Sigmoid colon (tissue), 7 donors: ENCODE results near the gene UBE2E3. TPM values are rescaled to one million over a fixed set of nuclear protein-coding genes. Genes with fewer than 3 reads are reported as not detected.

ENCODE experiments used
- DNase-seq: peaks from one replicate; pipeline ENCODE4 v3.0.0-alpha.2; 2019
- H3K27ac ChIP-seq, 4 donors: fragments of 200-600 bp; sonication (generic); one replicate each; pipeline ENCODE4 v1.5.1; 2016 to 2019; ENCODE audit warnings: mild to moderate bottlenecking in 1 of 4
- H3K27me3 ChIP-seq, 3 donors: fragments of 200-600 bp; sonication (generic); one replicate each; pipeline ENCODE4 v1.5.1; 2019; ENCODE audit warnings: mild to moderate bottlenecking in 1 of 3
- H3K36me3 ChIP-seq, 4 donors: fragments of 200-600 bp; sonication (generic); one replicate each; pipeline ENCODE4 v1.5.1; 2016 to 2019
- H3K4me1 ChIP-seq, 4 donors: fragments of 200-600 bp; sonication (generic); one replicate each; pipeline ENCODE4 v1.5.1; 2017 to 2019
- H3K4me3 ChIP-seq, 4 donors: fragments of 200-600 bp; sonication (generic); one replicate each; pipeline ENCODE4 v1.5.1; 2017 to 2019; ENCODE audit warnings: mild to moderate bottlenecking in 2 of 4, moderate library complexity in 1 of 4
- H3K9me3 ChIP-seq, 4 donors: fragments of 200-600 bp in 3 of 4; sonication (generic) in 3 of 4; one replicate each; pipeline versions ENCODE4 v1.5.1 to v1.6.1; 2013 to 2019
- EP300 ChIP-seq, 4 donors: sonication (generic); formaldehyde crosslinking; IDR thresholded peaks; one replicate each; pipeline ENCODE4 v1.6.1; 2017; ENCODE audit warnings: antibody characterized with exemption in 4 of 4
- POLR2A ChIP-seq, 2 donors: fragments of 450-650 bp; IDR thresholded peaks; one replicate each; pipeline ENCODE4 v1.6.1; 2016; ENCODE audit warnings: antibody characterized with exemption in 2 of 2, mild to moderate bottlenecking in 2 of 2, moderate library complexity in 2 of 2
- POLR2AphosphoS5 ChIP-seq, 4 donors: sonication (generic); formaldehyde crosslinking; IDR thresholded peaks; one replicate each; pipeline ENCODE4 v1.6.1; 2017; ENCODE audit warnings: antibody characterized with exemption in 4 of 4
- WGBS, 2 donors: extraction: QIAGEN DNeasy Blood & Tissue Kit; methylation state at CpG; one replicate each; pipeline ENCODE4 v1.1.7; 2013; 5-methylcytosine and 5-hydroxymethylcytosine counted together
- intact Hi-C: fragments of 100-400 bp; cut with DNase I; formaldehyde crosslinking; loops from one replicate; pipeline ENCODE4 v1.15.1; 2023
- polyA plus RNA-seq, 3 donors: library from polyadenylated mRNA; stranded (reverse); fragments of 200-250 nt; gene quantifications; one replicate each; pipeline ENCODE4 v1.2.3, GENCODE V29; 2013
- total RNA-seq, 4 donors: library from RNA; depleted of rRNA; stranded (reverse); fragments of >200 nt; gene quantifications; one replicate each; pipeline ENCODE4 v1.1.0, GENCODE V29; 2016
- TF ChIP-seq, protein P1 (sequence below), 4 experiments: fragments of 450-650 bp in 3 of 4; fragments of 200-600 bp in 1 of 4; IDR thresholded peaks; one replicate each; pipeline ENCODE4 v1.5.1; 2016 to 2019; ENCODE audit warnings: antibody characterized with exemption in 4 of 4, mild to moderate bottlenecking in 3 of 4, moderate library complexity in 2 of 4
- donor health status: healthy with polysubstance abuse.
- donor health status: Bipolar disorder and iron deficiency.
- donor health status: healthy.

Gene UBE2E3
- total and polyA plus RNA-seq, 7 donors, result 37.5 to 108 (median 48.2) TPM

DNA sequence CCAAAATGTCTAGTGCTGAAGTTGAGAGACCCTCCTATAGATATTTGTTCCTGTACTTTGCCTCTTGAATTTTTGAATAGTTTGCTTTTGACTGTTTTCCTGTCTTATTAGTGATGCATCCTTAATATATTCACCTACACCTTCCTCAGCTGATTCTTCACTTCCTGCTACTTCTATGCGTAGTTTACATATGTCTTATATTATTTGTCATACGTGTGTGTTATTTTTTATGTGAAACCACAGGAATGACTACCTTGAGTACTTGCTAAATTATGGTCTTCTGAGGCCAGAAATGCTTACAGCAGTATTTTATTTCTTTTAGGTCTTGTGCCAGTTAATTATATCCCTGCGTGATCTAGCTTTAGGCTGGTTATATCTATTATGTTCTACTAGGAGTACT, 9.9 kb downstream of the UBE2E3 start:
- H3K4me1 ChIP-seq, result peaks cover 0 to 30% (median 21%) of the 10 kb centered on the region in 4 donors
- intact Hi-C loops, result no loop called here
- H3K9me3 ChIP-seq, result no peaks in the 10 kb centered on the region
- H3K27ac ChIP-seq, result no peak overlapping the region
- no peak for DNase-seq
- H3K4me3 ChIP-seq, result no peak overlapping the region
- no peak for TF ChIP-seq POLR2AphosphoS5 (IDR thresholded peaks at IDR 0.05)
- TF ChIP-seq, protein P1, sequence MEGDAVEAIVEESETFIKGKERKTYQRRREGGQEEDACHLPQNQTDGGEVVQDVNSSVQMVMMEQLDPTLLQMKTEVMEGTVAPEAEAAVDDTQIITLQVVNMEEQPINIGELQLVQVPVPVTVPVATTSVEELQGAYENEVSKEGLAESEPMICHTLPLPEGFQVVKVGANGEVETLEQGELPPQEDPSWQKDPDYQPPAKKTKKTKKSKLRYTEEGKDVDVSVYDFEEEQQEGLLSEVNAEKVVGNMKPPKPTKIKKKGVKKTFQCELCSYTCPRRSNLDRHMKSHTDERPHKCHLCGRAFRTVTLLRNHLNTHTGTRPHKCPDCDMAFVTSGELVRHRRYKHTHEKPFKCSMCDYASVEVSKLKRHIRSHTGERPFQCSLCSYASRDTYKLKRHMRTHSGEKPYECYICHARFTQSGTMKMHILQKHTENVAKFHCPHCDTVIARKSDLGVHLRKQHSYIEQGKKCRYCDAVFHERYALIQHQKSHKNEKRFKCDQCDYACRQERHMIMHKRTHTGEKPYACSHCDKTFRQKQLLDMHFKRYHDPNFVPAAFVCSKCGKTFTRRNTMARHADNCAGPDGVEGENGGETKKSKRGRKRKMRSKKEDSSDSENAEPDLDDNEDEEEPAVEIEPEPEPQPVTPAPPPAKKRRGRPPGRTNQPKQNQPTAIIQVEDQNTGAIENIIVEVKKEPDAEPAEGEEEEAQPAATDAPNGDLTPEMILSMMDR (IDR thresholded peaks at IDR 0.05), result no peak
- TF ChIP-seq POLR2A (IDR thresholded peaks at IDR 0.05), result no peak
- no peak for TF ChIP-seq EP300 (IDR thresholded peaks at IDR 0.05)
- 48 to 75% methylated on average over 3 of the region's 3 CpGs for WGBS, 2 donors
- H3K27me3 ChIP-seq, result no peaks in the 10 kb centered on the region
- H3K36me3 ChIP-seq, result no peaks in the 10 kb centered on the region

DNA sequence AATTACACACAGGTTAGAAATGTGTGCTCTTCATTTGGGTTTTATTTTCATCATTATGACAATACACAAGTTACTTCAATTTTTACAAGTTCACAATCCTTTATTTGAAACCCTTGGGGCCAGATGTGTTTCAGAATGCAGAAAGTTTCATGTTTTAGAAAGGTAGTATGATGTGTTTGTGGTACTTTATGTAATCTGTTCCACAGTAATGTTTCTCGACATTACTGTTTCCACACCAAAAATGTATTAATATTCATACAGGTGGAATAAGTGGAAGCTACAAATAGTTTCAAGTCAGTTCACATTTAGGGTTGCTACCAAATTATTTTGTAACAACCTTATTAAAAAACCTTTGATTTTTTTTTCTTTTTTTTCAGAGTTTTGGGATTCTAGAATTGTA, 10.4 kb downstream of the UBE2E3 start:
- no peaks in the 10 kb centered on the region for H3K36me3 ChIP-seq
- no peaks in the 10 kb centered on the region for H3K9me3 ChIP-seq
- H3K27ac ChIP-seq, result no peak overlapping the region
- 96 to 97% methylated on average over 1 of the region's 1 CpG for whole genome bisulfite sequencing, 2 donors
- no peaks in the 10 kb centered on the region for H3K27me3 ChIP-seq
- intact Hi-C loops, result no loop called here
- TF ChIP-seq POLR2AphosphoS5 (IDR thresholded peaks at IDR 0.05) (no peak), EP300 (IDR thresholded peaks at IDR 0.05) (no peak), POLR2A (IDR thresholded peaks at IDR 0.05) (no peak)
- TF ChIP-seq, protein P1 (IDR thresholded peaks at IDR 0.05), result no peak
- H3K4me1 ChIP-seq, result peaks cover 0 to 25% (median 19%) of the 10 kb centered on the region in 4 donors
- DNase-seq, result no peak
- no peak overlapping the region for H3K4me3 ChIP-seq

DNA sequence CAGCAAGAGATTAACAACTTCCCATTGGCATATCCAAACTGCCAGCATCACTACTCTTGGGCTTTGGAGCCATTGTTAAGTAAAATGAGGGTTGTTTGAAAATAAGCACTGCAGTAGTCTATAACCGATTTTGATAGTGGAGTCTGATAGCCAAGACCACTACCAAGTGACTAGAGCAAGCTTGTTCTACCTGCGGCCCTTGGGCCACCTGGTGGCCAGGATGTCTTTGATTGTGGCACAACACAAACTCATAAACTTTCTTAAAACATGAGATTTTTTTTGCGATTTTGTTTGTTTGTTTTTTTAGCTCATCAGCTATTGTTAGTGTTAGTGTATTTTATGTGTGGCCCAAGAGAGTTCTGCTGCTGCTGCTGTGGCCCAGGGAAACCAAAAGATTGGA, 11.0 kb downstream of the UBE2E3 start:
- TF ChIP-seq POLR2A (IDR thresholded peaks at IDR 0.05), result no peak
- TF ChIP-seq, protein P1 (IDR thresholded peaks at IDR 0.05), result no peak
- no peak for TF ChIP-seq POLR2AphosphoS5 (IDR thresholded peaks at IDR 0.05)
- no peak for TF ChIP-seq EP300 (IDR thresholded peaks at IDR 0.05)
- peaks cover 0 to 20% (median 18%) of the 10 kb centered on the region in 4 donors for H3K4me1 ChIP-seq
- 93 to 95% methylated on average over 3 of the region's 3 CpGs for WGBS, 2 donors

DNA sequence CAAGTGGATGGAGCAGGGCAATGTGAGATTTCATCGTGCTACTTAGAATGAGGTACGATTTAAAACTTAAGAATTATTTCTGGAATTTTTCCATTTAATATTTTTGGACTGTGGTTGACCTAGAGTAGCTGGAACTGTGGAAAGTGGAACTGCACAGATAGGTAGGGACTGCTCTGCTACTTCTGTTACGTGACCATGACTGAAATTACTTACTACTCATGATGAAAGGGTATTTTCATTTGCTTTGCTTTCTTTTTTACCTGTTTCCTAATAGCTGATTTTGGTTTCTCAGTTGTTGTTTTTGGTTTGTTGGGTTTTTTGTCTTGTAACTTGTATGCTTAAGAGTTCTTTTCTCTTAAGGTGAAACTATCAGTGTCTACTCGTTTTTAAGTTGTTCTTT, 11.4 kb downstream of the UBE2E3 start:
- Histone ChIP-seq H3K4me3 (no peak overlapping the region), H3K9me3 (no peaks in the 10 kb centered on the region), H3K27me3 (no peaks in the 10 kb centered on the region), H3K36me3 (no peaks in the 10 kb centered on the region), H3K27ac (no peak overlapping the region), H3K4me1 (peaks cover 0 to 19% (median 18%) of the 10 kb centered on the region in 4 donors)
- 84 to 87% methylated on average over 4 of the region's 4 CpGs for whole genome bisulfite sequencing, 2 donors
- intact Hi-C loops, result no loop called here
- no peak for TF ChIP-seq EP300 (IDR thresholded peaks at IDR 0.05)
- no peak for DNase-seq

More for the DNA sequence above, 11.0 kb downstream of the UBE2E3 start:
- Histone ChIP-seq H3K27me3 (no peaks in the 10 kb centered on the region), H3K36me3 (no peaks in the 10 kb centered on the region), H3K4me3 (no peak overlapping the region), H3K9me3 (no peaks in the 10 kb centered on the region), H3K27ac (no peak overlapping the region)
- intact Hi-C loops, result no loop called here
- DNase-seq, result no peak

DNA sequence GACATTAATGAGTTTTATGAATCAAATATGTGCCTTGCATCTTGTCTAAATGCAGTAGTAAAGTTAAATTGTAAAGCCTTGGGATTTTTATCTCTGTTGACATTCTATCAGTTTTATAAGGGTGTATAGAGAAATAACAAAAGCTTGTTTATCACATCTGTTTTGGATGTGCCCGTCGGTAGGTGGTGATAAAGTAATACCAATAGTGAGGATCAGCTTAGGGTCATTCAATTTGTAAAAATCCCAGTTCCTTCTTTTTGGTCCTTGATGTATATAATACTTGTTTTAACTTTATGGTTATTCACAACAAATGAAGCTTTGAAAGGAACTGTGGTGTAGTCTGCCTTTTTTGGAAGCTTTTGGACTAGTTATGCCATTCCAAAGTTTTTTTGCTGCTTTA, 12.6 kb downstream of the UBE2E3 start:
- TF ChIP-seq POLR2A (IDR thresholded peaks at IDR 0.05) (no peak), POLR2AphosphoS5 (IDR thresholded peaks at IDR 0.05) (no peak), EP300 (IDR thresholded peaks at IDR 0.05) (no peak)
- TF ChIP-seq, protein P1 (IDR thresholded peaks at IDR 0.05), result no peak
- H3K4me3 ChIP-seq, result no peak overlapping the region
- H3K36me3 ChIP-seq, result no peaks in the 10 kb centered on the region
- DNase-seq, result no peak
- no peaks in the 10 kb centered on the region for H3K9me3 ChIP-seq
- H3K27ac ChIP-seq, result no peak overlapping the region
- WGBS, 2 donors, result 8 to 54% methylated on average over 2 of the region's 2 CpGs
- intact Hi-C loops, result no loop called here
- H3K4me1 ChIP-seq, result peaks cover 0 to 20% (median 18%) of the 10 kb centered on the region in 4 donors
- H3K27me3 ChIP-seq, result no peaks in the 10 kb centered on the region
